GM18951 (cell line): ENCODE data around the gene LOXHD1.

ENCODE experiments used
- POLR2A ChIP-seq: IDR thresholded peaks from 4 replicates; pipeline ENCODE4 v1.6.1; 2011; ENCODE audit warnings: mild to moderate bottlenecking; ENCODE audit not compliant: insufficient read length, insufficient read depth; ENCODE audit errors: extremely low read depth
- in situ Hi-C: fragments of 300-500 bp; cut with MboI; formaldehyde crosslinking; loops from one replicate; pipeline ENCODE4 v1.12.0; 2022; ENCODE audit warnings: low sequenced_read_pairs, mixed read lengths, inconsistent platforms; ENCODE audit not compliant: unreplicated experiment

Gene LOXHD1

GRCh38 chr18:46660957-46661749, 4.1 kb upstream of the LOXHD1 start:
- TF ChIP-seq POLR2A: no peak
- in situ Hi-C loops: loop anchor here (25.0 kb wide), 1 partner anchor 374 kb away; no protein-coding TSS in a partner anchor

- no peak for TF ChIP-seq POLR2A
- in situ Hi-C loops: loop anchor here (10.0 to 25.0 kb wide), 2 partner anchors 372 to 515 kb away; no protein-coding TSS in a partner anchor
Measured at GRCh38 chr18:46659484-46659883, 2.5 kb upstream of the LOXHD1 start.

- no peak for TF ChIP-seq POLR2A
Measured at GRCh38 chr18:46656326-46657114, 500 bp downstream of the LOXHD1 start.

GRCh38 chr18:46652372-46652771, 4.6 kb downstream of the LOXHD1 start:
- in situ Hi-C loops: loop anchor here (10.0 to 25.0 kb wide), 2 partner anchors 365 to 508 kb away; no protein-coding TSS in a partner anchor
- no peak for TF ChIP-seq POLR2A

More at GRCh38 chr18:46656326-46657114, 500 bp downstream of the LOXHD1 start:
- in situ Hi-C loops: loop anchor here (10.0 to 25.0 kb wide), 2 partner anchors 369 to 512 kb away; no protein-coding TSS in a partner anchor

GRCh38 chr18:46650681-46651080, 6.3 kb downstream of the LOXHD1 start:
- TF ChIP-seq POLR2A: no peak
- in situ Hi-C loops: loop anchor here (10.0 to 25.0 kb wide), 2 partner anchors 363 to 506 kb away; no protein-coding TSS in a partner anchor

DNA sequence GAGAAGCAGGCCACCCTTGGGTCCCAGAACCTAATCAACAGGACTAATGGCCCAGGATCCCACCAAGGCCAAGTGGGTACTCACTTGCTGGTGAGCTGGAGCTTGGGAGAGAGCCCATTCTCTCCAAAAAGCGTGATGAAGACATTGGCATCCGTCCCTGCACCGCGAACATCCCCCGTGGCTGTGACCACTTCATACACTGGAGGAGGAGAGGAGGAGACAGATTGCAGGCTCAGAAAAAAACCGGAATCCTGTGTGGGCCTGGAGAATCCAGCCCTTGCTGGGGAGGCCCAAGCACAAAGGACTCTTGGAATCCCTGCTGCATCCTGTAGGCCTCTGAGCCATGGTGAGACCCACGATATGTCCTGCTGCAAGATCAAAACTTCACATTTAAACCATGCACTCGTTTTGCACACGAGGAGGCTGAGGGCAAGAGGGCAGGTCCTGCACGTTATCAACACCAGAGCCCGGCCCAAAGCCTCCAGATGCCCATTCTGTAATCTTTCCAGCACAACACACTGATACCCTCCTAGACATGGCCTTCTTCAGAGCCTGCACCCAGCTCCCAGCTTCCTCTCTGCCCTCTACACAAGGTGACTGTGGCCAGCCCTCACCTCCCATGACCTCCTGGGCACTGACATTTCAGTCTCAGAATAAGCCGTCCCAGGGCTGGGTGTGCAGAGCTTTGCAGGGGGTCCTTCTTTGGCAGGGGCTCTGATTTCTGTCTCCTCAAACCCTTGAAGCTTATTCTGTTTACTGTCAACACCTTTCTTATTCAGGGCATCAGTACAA, 7.8 kb downstream of the LOXHD1 start:
- in situ Hi-C loops: no loop called here
- TF ChIP-seq POLR2A: no peak

GRCh38 chr18:46646468-46646867, 10.6 kb downstream of the LOXHD1 start:
- in situ Hi-C loops: no loop called here
- no peak for TF ChIP-seq POLR2A

DNA sequence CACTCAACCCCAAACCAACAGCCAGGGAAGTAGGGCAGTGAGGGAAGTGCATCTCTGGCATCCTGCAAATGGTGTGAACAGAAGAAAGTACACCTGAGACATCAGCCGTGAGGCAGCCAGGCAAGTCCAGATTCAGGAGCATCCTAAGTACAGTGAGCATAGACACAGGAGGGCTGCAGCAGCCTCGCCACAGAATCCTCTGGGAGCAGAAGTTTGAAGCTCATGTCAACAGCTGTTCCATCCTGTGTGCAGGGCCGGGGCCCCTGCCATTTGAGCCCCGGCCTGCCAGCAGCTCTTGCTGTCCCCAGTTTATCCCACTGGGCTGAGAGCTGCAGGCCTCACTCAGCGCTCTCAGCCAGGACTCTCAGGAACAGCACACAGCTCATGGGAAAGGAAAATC, 14.5 kb downstream of the LOXHD1 start:
- no peak for TF ChIP-seq POLR2A
- in situ Hi-C loops: no loop called here

GRCh38 chr18:46641917-46642316, 15.1 kb downstream of the LOXHD1 start:
- in situ Hi-C loops: no loop called here
- TF ChIP-seq POLR2A: no peak

DNA sequence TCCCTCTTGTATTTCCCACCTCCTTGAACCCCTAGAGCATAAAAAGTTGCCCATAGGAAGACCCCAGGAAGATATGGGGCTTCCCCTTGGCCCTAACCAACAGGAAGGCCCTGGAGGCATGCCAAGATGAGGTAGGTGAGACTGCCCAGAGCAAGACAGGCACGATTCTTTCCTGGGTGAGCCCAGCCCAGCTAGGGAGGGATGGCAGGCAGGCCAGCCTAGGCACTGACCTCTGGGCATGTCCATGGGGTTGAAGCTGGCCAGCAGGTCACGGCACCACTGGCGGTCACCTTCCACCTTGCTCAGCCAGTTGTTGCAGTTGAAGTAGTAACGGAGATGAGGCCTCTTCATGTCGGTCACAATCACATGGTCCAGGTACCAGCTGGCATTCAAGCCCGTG, 17.6 kb downstream of the LOXHD1 start:
- TF ChIP-seq POLR2A: no peak
- in situ Hi-C loops: no loop called here

- no peak for TF ChIP-seq POLR2A
- in situ Hi-C loops: no loop called here
Measured at GRCh38 chr18:46636040-46636630, 20.9 kb downstream of the LOXHD1 start.

GRCh38 chr18:46632401-46633071, 24.5 kb downstream of the LOXHD1 start:
- in situ Hi-C loops: no loop called here
- TF ChIP-seq POLR2A: no peak
